Loucy (cell line): Measurements from ENCODE around the gene DOK6.

Experiments used
- H2AFZ ChIP-seq: fragments of 200-600 bp; sonication (generic); 2 replicates; pipeline ENCODE4 v1.6.0; 2016; ENCODE audit warnings: antibody characterized with exemption, mild to moderate bottlenecking, low read length, moderate library complexity
- H3F3A ChIP-seq: fragments of 200-600 bp; 2 replicates; pipeline ENCODE4 v1.6.0; 2016; ENCODE audit warnings: antibody characterized with exemption, low read depth, mild to moderate bottlenecking
- H3K27me3 ChIP-seq: fragments of 200-600 bp; sonication (generic); 2 replicates; pipeline ENCODE4 v1.6.1; 2014; ENCODE audit warnings: low read length, mild to moderate bottlenecking; ENCODE audit not compliant: insufficient read depth, poor library complexity, severe bottlenecking
- H3K36me3 ChIP-seq: fragments of 200-600 bp; sonication (generic); 2 replicates; pipeline ENCODE4 v1.6.1; 2016; ENCODE audit warnings: low read length; ENCODE audit not compliant: insufficient read depth
- H3K4me1 ChIP-seq: fragments of 200-600 bp; sonication (generic); 2 replicates; pipeline ENCODE4 v1.5.1; 2014; ENCODE audit warnings: low read length, mild to moderate bottlenecking; ENCODE audit not compliant: insufficient read depth, poor library complexity, severe bottlenecking
- H3K4me2 ChIP-seq: fragments of 200-600 bp; sonication (generic); 2 replicates; pipeline ENCODE4 v1.6.0; 2014; ENCODE audit warnings: antibody characterized with exemption, low read length, low read depth, mild to moderate bottlenecking; ENCODE audit not compliant: poor library complexity, severe bottlenecking
- H3K4me3 ChIP-seq: fragments of 200-600 bp; sonication (generic); 2 replicates; pipeline ENCODE4 v1.5.1; 2014; ENCODE audit warnings: low read length, mild to moderate bottlenecking, mixed read lengths; ENCODE audit not compliant: poor library complexity, severe bottlenecking
- H3K79me2 ChIP-seq: fragments of 200-600 bp; sonication (generic); 2 replicates; pipeline ENCODE4 v1.6.1; 2014; ENCODE audit warnings: low read length; ENCODE audit not compliant: insufficient read depth
- H3K9ac ChIP-seq: fragments of 200-600 bp; sonication (generic); 2 replicates; pipeline ENCODE4 v1.6.0; 2014; ENCODE audit warnings: mild to moderate bottlenecking, low read depth, low read length, moderate library complexity; ENCODE audit not compliant: poor library complexity, severe bottlenecking
- H3K9me2 ChIP-seq: fragments of 200-600 bp; sonication (generic); replicated peaks from 2 replicates; pipeline ENCODE4 v1.6.1; 2016; ENCODE audit warnings: low read depth, low read length, mixed read lengths
- H3K9me3 ChIP-seq: fragments of 200-600 bp; sonication (generic); 2 replicates; pipeline ENCODE4 v1.6.1; 2014; ENCODE audit warnings: mild to moderate bottlenecking, antibody characterized with exemption, low read length, low read depth; ENCODE audit not compliant: insufficient read depth
- H4K20me1 ChIP-seq: fragments of 200-600 bp; sonication (generic); 2 replicates; pipeline ENCODE4 v1.6.0; 2014; ENCODE audit warnings: antibody characterized with exemption, low read length, mild to moderate bottlenecking; ENCODE audit not compliant: insufficient read depth, poor library complexity, severe bottlenecking
- CTCF ChIP-seq: fragments of 200-600 bp; sonication (generic); conservative IDR thresholded peaks from 2 replicates; pipeline ENCODE4 v1.5.1; 2014; ENCODE audit warnings: mild to moderate bottlenecking, antibody characterized with exemption, low read length
- EZH2phosphoT487 ChIP-seq: fragments of 200-600 bp; IDR thresholded peaks from 2 replicates; pipeline ENCODE4 v1.6.1; 2018; ENCODE audit warnings: antibody characterized with exemption, mild to moderate bottlenecking, moderate library complexity, borderline replicate concordance

The DOK6 gene

GRCh38 chr18:69784815-69785214, 384.1 kb downstream of the DOK6 start:
- Histone ChIP-seq H3K9me3 (no peaks in the 10 kb centered on the region), H3K36me3 (no peaks in the 10 kb centered on the region), H3K27me3 (peaks cover 6% of the 10 kb centered on the region), H3K4me2 (no peak overlapping the region), H2AFZ (no peak overlapping the region), H3K4me3 (no peak overlapping the region), H3K9ac (no peak overlapping the region), H3K9me2 (no peaks in the 10 kb centered on the region), H3F3A (no peaks in the 10 kb centered on the region), H3K79me2 (no peaks in the 10 kb centered on the region), H4K20me1 (no peaks in the 10 kb centered on the region), H3K4me1 (no peaks in the 10 kb centered on the region)
- TF ChIP-seq EZH2phosphoT487 (no peak), CTCF (no peak)

- H3K36me3 ChIP-seq = no peaks in the 10 kb centered on the region
- no peak for TF ChIP-seq CTCF
- TF ChIP-seq EZH2phosphoT487 = no peak
- no peaks in the 10 kb centered on the region for H4K20me1 ChIP-seq
- no peak overlapping the region for H3K9ac ChIP-seq
- H3K27me3 ChIP-seq = peaks cover 6% of the 10 kb centered on the region
- no peak overlapping the region for H2AFZ ChIP-seq
- H3F3A ChIP-seq = no peaks in the 10 kb centered on the region
- no peak overlapping the region for H3K4me2 ChIP-seq
- no peaks in the 10 kb centered on the region for H3K4me1 ChIP-seq
- H3K9me3 ChIP-seq = no peaks in the 10 kb centered on the region
- no peaks in the 10 kb centered on the region for H3K9me2 ChIP-seq
- no peak overlapping the region for H3K4me3 ChIP-seq
- H3K79me2 ChIP-seq = no peaks in the 10 kb centered on the region
These were observed 384.8 kb downstream of the DOK6 start for GRCh38 chr18:69785466-69785865.

- Histone ChIP-seq H2AFZ (no peak overlapping the region), H3K79me2 (no peaks in the 10 kb centered on the region), H3F3A (no peaks in the 10 kb centered on the region), H4K20me1 (no peaks in the 10 kb centered on the region), H3K9me3 (no peaks in the 10 kb centered on the region), H3K36me3 (no peaks in the 10 kb centered on the region), H3K4me1 (no peaks in the 10 kb centered on the region), H3K4me3 (no peak overlapping the region), H3K4me2 (no peak overlapping the region), H3K27me3 (no peaks in the 10 kb centered on the region), H3K9ac (no peak overlapping the region), H3K9me2 (no peaks in the 10 kb centered on the region)
- TF ChIP-seq CTCF (no peak), EZH2phosphoT487 (no peak)
These were observed 385.7 kb downstream of the DOK6 start for GRCh38 chr18:69786427-69786826.
